Liver (tissue), 9 donors: ENCODE measurements around the gene SLC25A41. TPM values are rescaled to one million over a fixed set of nuclear protein-coding genes. Genes with fewer than 3 reads are reported as not detected.

Source experiments
- DNase-seq: peaks from one replicate; pipeline ENCODE4 v3.0.0-alpha.2; 2017; ENCODE audit warnings: low spot score
- H3K27ac ChIP-seq, 2 donors: one replicate each; pipeline ENCODE4 v1.7.0; 2013; ENCODE audit warnings: inconsistent platforms in 2 of 2, low read length in 2 of 2, control low read depth in 1 of 2, low read depth in 1 of 2, mild to moderate bottlenecking in 1 of 2
- H3K27me3 ChIP-seq, 4 donors: one replicate each; pipeline versions ENCODE4 v1.6.1 to v1.7.0; 2013; ENCODE audit warnings: low read length in 3 of 4, inconsistent platforms in 1 of 4, mild to moderate bottlenecking in 1 of 4, moderate library complexity in 1 of 4; ENCODE audit not compliant: control insufficient read depth in 4 of 4, insufficient read depth in 4 of 4
- H3K36me3 ChIP-seq, 4 donors: one replicate each; pipeline versions ENCODE4 v1.6.1 to v1.7.0; 2013; ENCODE audit warnings: low read length in 3 of 4, mild to moderate bottlenecking in 3 of 4, low read depth in 1 of 4, moderate library complexity in 1 of 4; ENCODE audit not compliant: control insufficient read depth in 4 of 4, insufficient read depth in 3 of 4
- H3K4me1 ChIP-seq, 4 donors: one replicate each; pipeline versions ENCODE4 v1.6.1 to v1.7.0; 2013; ENCODE audit warnings: low read length in 3 of 4, mild to moderate bottlenecking in 3 of 4, moderate library complexity in 1 of 4; ENCODE audit not compliant: control insufficient read depth in 4 of 4, insufficient read depth in 4 of 4
- H3K4me3 ChIP-seq, 3 donors: one replicate each; pipeline versions ENCODE4 v1.6.1 to v1.7.0; 2013; ENCODE audit warnings: low read length in 3 of 3, control low read depth in 1 of 3, low read depth in 1 of 3, mild to moderate bottlenecking in 1 of 3
- H3K9ac ChIP-seq, 2 donors: one replicate each; pipeline ENCODE4 v1.7.0; 2013; ENCODE audit warnings: low read length in 2 of 2, mild to moderate bottlenecking in 2 of 2, moderate library complexity in 2 of 2, control low read depth in 1 of 2, low read depth in 1 of 2
- H3K9me3 ChIP-seq, 4 donors: one replicate each; pipeline versions ENCODE4 v1.6.1 to v1.7.0; 2013; ENCODE audit warnings: low read length in 3 of 4; ENCODE audit not compliant: control insufficient read depth in 4 of 4
- ATF3 ChIP-seq: IDR thresholded peaks from 2 replicates; pipeline ENCODE4 v1.6.1; 2016; ENCODE audit warnings: antibody characterized with exemption
- CTCF ChIP-seq: fragments of 150-350 bp; IDR thresholded peaks from 2 replicates; pipeline ENCODE4 v1.5.1; 2017; ENCODE audit warnings: improper control_type of control experiment, low read depth, low read length; ENCODE audit not compliant: missing input control
- EGR1 ChIP-seq, 2 donors: IDR thresholded peaks; 2 replicates each; pipeline ENCODE4 v1.6.1; 2016 to 2018; ENCODE audit warnings: antibody characterized with exemption in 2 of 2, low read depth in 2 of 2
- FOXA1 ChIP-seq: IDR thresholded peaks from 2 replicates; pipeline ENCODE4 v1.6.1; 2016; ENCODE audit warnings: antibody characterized with exemption
- FOXA2 ChIP-seq: IDR thresholded peaks from 2 replicates; pipeline ENCODE4 v1.6.1; 2016; ENCODE audit warnings: antibody characterized with exemption
- GABPA ChIP-seq, 2 donors: IDR thresholded peaks in 1 of 2; conservative IDR thresholded peaks in 1 of 2; 2 replicates each; pipeline ENCODE4 v1.6.1; 2016; ENCODE audit warnings: antibody characterized with exemption in 2 of 2, mild to moderate bottlenecking in 1 of 2, moderate library complexity in 1 of 2
- HNF4G ChIP-seq: IDR thresholded peaks from 2 replicates; pipeline ENCODE4 v1.6.1; 2016; ENCODE audit warnings: antibody characterized with exemption
- JUND ChIP-seq, 2 donors: IDR thresholded peaks; 2 replicates each; pipeline ENCODE4 v1.6.1; 2016; ENCODE audit warnings: antibody characterized with exemption in 2 of 2
- MAX ChIP-seq: IDR thresholded peaks from 2 replicates; pipeline ENCODE4 v1.6.1; 2016; ENCODE audit warnings: antibody characterized with exemption
- NR2F2 ChIP-seq: IDR thresholded peaks from 2 replicates; pipeline ENCODE4 v1.6.1; 2016; ENCODE audit warnings: antibody characterized with exemption
- RAD21 ChIP-seq, 2 donors: IDR thresholded peaks; 2 replicates each; pipeline ENCODE4 v1.6.1; 2016; ENCODE audit warnings: antibody characterized with exemption in 2 of 2, mild to moderate bottlenecking in 2 of 2
- REST ChIP-seq: IDR thresholded peaks from 2 replicates; pipeline ENCODE4 v1.6.1; 2016; ENCODE audit warnings: antibody characterized with exemption, mild to moderate bottlenecking
- RXRA ChIP-seq, 2 donors: IDR thresholded peaks; 2 replicates each; pipeline ENCODE4 v1.6.1; 2017 to 2018; ENCODE audit warnings: antibody characterized with exemption in 2 of 2, mild to moderate bottlenecking in 1 of 2
- SP1 ChIP-seq: IDR thresholded peaks from 2 replicates; pipeline ENCODE4 v1.6.1; 2018; ENCODE audit warnings: antibody characterized with exemption, mild to moderate bottlenecking
- TAF1 ChIP-seq: conservative IDR thresholded peaks from 2 replicates; pipeline ENCODE4 v1.6.1; 2016; ENCODE audit warnings: antibody characterized with exemption, mild to moderate bottlenecking
- YY1 ChIP-seq: IDR thresholded peaks from 2 replicates; pipeline ENCODE4 v1.6.1; 2016; ENCODE audit warnings: antibody characterized with exemption, mild to moderate bottlenecking
- WGBS: extraction: QIAGEN DNeasy Blood & Tissue Kit; methylation state at CpG from one replicate; pipeline ENCODE4 v1.1.7; 2013; 5-methylcytosine and 5-hydroxymethylcytosine counted together
- polyA plus RNA-seq, 2 donors: library from polyadenylated mRNA; stranded (reverse) in 1 of 2; unstranded in 1 of 2; fragments of 200-250 nt in 1 of 2; fragments of >200 nt in 1 of 2; fragmentation: Nextera tagmentation in 1 of 2; extraction: Ambion mirVana in 1 of 2; gene quantifications; one replicate each; pipeline versions ENCODE4 v1.2.1 to v1.2.3, GENCODE V29; 2013 to 2015
- total RNA-seq, 2 donors: library from RNA; depleted of rRNA; stranded (reverse); fragments of >200 nt; gene quantifications; one replicate each; pipeline ENCODE4 v1.2.3, GENCODE V29; 2014
- donor health status: healthy.
- donor health status: healthy.
- donor health status: healthy.
- donor health status: healthy.
- donor health status: healthy.

The SLC25A41 gene
- total and polyA plus RNA-seq, 4 donors: 0.14 to 0.16 TPM; not detected in 2

GRCh38 chr19:6412061-6412446 is 21.5 kb downstream of the SLC25A41 start (continued):
- TF ChIP-seq REST: no peak

- H3K4me3 ChIP-seq: no peak overlapping the region
- no peak overlapping the region for H3K27ac ChIP-seq
- no peaks in the 10 kb centered on the region for H3K4me1 ChIP-seq
- no peaks in the 10 kb centered on the region for H3K9me3 ChIP-seq
- TF ChIP-seq YY1: no peak
- TF ChIP-seq MAX: no peak
- TF ChIP-seq EGR1 (IDR thresholded peaks at IDR 0.05; ENCODE audit: low read depth in 2 of 2): no peak
- no peak for TF ChIP-seq JUND (IDR thresholded peaks at IDR 0.05)
- TF ChIP-seq REST: no peak
- TF ChIP-seq GABPA (IDR thresholded peaks at IDR 0.05 in 1 of 2, conservative IDR thresholded peaks at IDR 0.05 in 1 of 2): no peak
- no peak for TF ChIP-seq RXRA (IDR thresholded peaks at IDR 0.05)
- TF ChIP-seq TAF1: no peak
- TF ChIP-seq FOXA2: no peak
- no peak for TF ChIP-seq ATF3
- no peak for TF ChIP-seq CTCF
- TF ChIP-seq HNF4G: no peak
- no peak for TF ChIP-seq FOXA1
- TF ChIP-seq RAD21 (IDR thresholded peaks at IDR 0.05): no peak
- TF ChIP-seq NR2F2: no peak
- TF ChIP-seq SP1: no peak
- no peaks in the 10 kb centered on the region for H3K27me3 ChIP-seq
- WGBS: 96% methylated on average over 6 of the region's 6 CpGs
- H3K36me3 ChIP-seq: peaks cover 2 to 4% (median 3%) of the 10 kb centered on the region in 4 donors
- DNase-seq: no peak
- H3K9ac ChIP-seq: no peak overlapping the region
These were observed 24.2 kb downstream of the SLC25A41 start for GRCh38 chr19:6409346-6409745.
